M059J (cell line): ENCODE measurements around the gene GRIK4. TPM values are rescaled to one million over a fixed set of nuclear protein-coding genes. Genes with fewer than 3 reads are reported as not detected.
"Not testable (repeated sequence)": the region's sequence is repeated elsewhere in the genome, so short reads cannot be mapped to it uniquely, and the experiment has no call there.

Experiments
- DNase-seq: peaks from one replicate; pipeline ENCODE4 v3.0.0-alpha.2; 2012; ENCODE audit warnings: low read depth
- total RNA-seq: library from RNA; depleted of rRNA; stranded (reverse); fragments of >200 nt; shearing (Covaris generic); gene quantifications from 2 replicates; pipeline ENCODE4 v1.2.3, GENCODE V29; 2014

Gene GRIK4
- total RNA-seq, 1 experiment from 2014 or later: 0.07 TPM

DNA sequence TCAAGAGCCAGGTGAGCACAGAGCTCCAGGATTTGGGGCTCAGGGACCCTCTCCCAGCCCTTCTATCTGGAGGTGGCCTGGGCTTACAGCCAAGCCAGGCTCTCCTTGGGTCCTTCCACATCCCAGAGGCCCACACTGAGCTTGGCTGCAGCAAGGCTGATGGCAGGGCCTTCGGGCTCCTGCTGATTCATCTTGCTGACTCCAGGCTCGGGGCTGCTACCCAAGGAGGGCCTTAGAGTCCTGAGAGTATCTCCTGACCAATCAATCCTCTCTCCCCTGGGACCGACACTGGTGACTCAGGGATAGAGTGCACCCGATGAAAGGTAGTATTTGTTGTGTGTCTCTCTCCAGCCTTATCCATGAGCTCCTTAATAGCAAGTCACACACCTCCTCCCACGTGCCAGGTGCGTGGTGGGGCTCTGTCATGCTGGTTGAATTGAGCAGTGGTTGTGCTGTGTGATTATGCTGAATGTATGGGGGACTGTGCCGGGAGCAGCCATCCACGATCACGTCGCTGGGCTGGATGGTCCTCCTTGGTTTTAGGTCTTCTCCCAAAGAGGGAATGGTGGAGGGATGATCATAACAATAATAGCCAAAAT is 62.3 kb downstream of the GRIK4 start:
- DNase-seq: peak; percentile 31

DNA sequence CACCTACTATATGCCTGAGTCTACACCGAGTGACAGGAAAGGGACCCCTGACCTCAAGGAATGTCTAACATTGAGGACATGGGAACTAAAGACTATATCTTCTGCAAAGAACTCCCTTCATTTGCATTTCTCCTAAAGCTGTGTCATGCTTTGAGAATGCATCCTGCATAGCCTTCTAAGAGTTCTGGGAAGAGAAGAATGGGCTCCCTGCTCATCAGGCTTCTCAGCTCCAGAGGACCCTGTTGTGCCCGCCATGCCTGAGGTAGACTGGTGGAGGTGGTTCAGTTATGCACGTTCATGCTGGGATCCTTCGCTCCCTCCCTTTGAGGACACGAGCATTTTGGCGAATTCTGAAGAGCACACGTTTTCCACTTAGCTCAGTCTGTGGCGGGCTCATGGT is 63.3 kb downstream of the GRIK4 start:
- no peak for DNase-seq

DNA sequence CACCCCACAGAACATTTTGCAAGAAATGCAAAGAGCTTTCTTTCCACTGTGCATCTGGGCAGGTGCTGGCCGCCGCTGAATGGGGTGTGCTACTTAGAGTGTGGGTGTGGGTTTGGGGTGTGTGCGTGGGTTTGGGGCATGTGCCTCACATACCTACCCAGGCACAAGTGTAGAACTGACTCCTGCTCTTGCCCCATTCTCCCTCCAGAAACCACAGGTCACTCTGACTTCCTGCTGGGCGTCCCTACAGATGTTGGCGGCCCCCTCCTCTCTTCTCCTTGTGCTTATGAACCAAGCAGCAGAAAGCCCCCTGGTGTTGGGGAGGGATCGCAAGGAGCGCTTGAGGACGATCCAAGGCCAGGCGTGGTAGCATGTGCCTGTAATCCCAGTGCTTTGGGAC is 63.9 kb downstream of the GRIK4 start:
- DNase-seq: no peak

DNA sequence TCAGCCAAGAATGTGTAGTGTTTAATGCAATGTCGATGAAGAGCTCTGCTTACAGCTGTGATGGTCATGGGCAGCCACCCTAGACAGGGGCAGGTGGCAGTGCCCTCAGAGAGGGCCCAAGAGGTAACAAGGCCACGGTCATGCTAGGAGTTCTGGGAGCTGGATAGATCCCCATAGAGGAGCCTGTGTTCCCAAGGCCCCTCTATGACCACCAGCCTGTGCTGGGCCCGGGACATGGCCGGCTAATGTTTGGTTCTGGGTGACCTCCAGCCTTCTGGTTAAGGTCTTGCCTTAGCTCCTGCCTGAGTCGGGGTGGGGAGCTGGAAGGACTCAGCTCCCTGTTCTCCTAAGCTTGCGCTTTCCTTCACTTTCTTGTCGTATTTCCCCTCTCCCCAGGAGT is 65.1 kb downstream of the GRIK4 start:
- no peak for DNase-seq

DNA sequence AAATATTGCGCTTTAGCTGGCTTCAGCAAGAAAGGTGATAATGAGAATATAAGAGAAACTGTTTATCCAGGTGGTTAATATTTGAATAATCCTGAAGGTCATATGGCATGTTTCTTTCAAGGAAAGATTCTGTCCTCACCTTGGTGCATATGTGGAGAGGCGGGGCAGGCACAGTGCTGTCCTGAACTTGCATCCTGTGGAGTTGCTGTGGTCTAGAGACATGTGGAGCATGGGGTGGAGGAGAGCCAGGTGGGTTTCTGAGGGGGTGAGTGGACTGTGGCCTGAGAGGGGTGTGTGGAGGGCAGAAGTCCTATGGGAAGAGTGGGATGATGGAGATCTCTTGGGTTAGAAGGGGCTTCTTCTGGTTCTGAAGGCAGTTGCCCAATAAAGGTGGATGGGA is 65.5 kb downstream of the GRIK4 start:
- DNase-seq: no peak

DNA sequence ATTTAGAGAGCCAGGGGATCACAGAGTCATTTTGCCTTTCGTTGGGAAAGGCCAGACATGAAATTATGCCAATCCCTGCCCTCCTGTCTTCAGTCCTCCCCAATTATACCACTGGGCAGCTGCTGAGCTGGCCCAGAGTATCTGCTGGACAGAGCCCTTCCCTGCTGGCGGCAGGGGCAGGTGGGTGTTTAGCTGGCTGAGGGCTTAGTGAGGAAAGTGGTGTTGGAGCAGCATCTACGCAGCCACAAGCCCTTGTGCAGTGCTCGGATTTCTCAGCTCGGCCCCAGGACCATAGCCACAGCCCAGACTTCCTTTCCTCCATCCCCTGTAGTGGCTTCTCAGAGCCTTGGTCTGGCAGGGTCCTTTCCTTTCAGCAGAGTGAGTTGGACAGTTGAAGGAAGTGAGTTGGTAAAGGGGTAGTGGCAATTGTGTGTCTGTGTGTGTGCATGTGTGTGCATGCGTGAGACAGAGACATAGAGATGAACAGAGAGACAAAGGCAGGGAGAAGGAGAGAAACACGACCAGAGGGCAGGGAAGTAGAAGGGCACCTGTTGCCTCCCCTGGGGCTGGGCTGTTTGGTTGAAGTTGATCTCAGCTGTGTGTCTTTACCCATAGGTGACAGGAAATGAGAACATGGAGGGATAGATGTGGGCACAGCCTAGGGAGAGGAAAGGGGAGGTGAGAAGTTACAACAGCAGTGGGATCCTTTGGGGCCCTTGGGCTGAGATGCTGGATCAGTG is 66.2 kb downstream of the GRIK4 start:
- no peak for DNase-seq

DNA sequence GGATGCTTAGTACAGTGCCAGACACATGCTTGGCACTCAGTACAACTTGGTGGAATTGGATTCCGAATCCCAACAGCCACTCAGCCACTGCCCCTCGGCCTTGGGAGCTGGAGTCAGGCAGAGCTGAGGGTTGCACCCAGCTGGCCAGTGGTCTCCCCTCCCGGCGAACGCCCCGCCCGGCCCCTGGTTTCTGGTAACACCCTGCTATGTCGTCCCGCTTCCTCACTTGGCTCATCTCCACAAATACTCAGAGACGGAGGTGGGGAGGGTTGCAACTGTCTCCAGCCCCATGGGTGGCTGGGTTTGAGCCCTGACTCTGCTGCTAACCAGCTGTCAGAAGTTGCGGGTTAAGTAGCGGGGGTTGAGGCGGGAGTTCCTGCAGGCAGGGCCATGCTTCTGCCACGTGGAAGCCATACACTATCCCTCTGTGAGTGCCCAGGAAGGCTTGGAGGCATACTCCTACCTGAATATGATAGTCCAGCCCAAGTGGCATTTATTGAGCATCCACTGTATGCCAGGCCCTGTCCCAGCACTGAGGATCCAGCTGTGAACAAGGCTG is 67.1 kb downstream of the GRIK4 start:
- DNase-seq: no peak

DNA sequence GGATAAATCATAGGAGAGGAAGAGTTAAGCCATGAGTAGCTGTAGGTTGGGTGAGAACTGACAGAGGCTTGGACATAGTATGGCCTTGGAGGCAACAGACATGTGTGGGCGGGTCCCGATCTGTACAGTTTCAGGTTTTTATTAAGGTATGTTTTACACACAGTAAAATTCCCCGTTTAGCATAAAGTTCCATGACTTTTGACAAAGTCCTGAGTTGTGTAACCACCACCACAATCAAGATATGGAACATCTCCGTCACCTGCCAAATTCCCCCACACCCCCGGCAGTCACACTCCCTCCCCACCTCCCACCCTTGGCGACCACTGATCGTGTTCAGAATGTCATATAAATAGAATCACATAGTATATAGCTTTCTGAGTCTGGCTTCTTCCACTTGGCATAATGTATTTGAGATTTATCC is 68.1 kb downstream of the GRIK4 start:
- no peak for DNase-seq

DNA sequence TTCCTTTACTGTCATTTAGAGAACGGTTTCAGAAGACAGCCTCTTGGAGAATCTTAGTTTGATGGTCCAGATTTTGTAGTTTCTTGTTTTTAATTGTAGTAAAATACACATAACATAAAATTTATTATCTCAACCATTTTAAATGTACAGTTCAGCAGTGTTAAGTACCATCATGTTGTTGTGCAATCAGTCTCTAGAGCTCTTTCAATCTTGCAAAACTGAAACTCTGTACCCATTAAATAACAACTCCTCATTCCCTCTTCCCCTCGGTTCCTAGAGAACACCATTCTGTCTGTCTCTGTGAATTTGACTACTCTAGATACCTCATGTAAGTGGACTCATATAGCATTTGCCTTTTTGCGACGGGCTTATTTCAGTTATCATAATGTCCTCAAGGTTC is 69.8 kb downstream of the GRIK4 start:
- no peak for DNase-seq

DNA sequence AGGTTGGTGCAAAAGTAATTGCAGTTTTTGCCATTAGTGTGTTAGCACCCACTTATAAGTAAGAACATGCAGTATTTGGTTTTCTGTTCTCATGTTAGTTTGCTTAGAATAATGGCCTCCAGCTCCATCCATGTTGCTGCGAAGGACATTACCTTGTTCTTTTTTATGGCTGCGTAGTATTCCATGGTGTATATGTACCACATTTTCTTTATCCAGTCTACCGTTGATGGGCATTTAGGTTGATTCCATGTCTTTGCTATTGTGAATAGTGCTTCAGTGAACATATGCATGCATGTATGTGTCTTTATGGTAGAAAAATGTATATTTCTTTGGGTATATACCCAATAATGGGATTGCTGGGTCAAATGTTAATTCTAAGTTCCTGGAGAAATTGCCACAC is 71.0 kb downstream of the GRIK4 start:
- not testable (repeated sequence) for DNase-seq

DNA sequence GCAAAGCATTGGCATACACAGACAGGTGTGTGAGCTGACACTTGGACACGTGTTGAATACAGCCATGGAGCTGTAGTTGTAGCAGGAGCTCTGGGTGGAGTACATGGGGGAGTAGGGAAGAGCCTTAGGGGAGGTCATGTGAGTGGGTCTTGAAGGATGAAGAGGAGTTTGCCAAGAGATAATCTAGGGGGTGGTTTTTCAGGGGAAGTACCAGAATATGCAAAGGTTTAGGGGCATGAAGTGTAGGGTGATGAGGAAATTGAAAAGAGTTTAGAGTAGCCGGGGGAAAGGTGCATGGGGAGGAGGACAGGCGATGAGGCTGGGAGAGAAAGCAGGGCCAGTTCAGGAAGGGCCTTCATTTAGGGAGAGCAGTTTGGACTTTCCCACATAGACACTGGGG is 74.5 kb downstream of the GRIK4 start:
- DNase-seq: no peak

DNA sequence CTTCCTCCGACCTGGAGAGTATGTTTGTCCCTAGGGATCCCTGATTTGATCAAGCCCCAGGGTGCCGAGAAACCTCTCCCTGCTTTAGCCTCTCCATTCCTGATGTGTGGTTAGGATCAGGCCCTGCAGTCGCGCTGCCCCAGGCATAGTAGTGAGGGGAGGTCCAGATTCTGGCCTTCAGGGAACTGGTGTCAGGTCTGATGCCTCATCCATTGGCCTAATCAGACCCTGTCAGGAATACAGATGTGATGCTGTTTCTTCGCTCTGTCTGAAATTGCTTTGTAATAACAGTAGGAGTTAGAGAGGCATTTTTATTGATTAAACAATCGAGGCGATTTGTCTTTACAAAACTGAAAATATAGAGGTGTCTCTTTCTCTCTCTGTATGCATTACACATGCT is 75.2 kb downstream of the GRIK4 start:
- no peak for DNase-seq

DNA sequence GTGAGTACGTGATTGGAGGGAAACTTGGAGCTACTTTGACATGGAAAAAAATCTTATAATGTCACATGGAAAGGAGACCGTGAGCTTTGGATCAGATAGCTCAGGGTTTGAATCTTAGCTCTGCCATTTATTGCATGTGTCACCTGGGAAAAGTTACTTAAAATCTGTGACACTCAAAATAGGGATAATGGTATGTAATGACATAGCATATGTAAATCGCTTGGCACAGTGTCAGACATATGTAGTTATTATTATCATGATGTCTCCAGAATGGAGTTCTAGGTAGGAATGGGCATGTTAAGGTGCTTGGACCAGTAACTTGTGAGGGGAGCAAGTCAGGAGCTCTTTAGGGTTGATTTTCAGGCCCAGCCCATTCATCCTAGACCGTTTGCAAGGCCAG is 75.8 kb downstream of the GRIK4 start:
- DNase-seq: no peak

DNA sequence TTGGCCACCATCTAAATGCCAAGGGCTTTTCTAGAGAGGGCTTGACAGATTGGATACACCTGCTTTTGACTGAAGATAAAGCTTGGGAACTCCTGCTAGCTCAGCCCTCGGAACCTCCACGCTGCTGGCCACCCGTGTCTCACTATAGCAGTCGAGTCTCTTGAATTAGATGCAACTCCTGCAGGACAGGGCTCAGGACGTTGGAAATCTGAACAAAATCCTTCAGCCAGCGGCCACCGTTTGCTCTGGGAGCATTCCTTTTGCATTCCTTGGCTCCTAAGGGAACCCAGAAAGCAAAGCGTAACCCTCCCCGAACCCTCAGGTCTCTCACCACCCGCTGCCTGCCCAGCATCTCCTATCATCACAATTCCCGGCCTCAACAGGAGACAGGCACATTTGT is 77.8 kb downstream of the GRIK4 start:
- DNase-seq: no peak

DNA sequence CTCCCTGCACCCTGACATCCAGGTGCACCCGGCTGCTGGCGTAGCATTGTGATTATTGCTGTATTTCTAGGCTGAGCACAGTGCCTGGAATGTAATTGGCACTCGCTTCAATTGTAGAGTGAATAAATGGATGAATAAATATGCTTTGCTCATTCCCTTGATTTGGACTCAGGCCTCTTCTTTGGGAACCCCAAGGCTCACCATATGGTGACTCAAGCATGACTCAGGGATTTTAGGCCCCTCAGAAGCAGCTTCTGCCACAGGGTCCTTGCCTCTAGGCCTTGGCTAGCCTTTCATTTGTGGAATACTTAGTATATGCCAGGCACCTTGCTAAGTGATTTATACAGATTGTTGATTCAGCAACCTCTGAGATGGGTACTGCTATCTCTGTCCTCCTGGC is 78.9 kb downstream of the GRIK4 start:
- peak; percentile 36 for DNase-seq

DNA sequence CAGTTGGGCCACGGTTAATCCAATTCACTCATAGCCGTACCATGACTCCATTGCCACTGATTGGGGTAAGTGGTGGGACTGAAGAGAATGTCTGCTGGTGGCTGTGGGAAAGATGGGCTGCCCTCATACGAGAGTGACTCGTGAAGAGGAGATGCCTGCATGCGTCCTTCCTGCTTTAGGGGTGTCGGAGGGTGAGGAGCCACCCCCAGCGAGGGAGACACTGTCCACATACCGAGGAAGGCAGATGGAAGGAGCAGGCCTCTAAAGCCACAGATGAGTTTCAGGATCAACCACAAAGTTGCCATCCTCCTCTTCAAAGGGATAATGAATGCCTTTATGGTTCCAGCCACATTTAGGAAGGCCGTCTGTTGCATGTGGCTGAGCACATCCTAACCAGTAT is 83.2 kb downstream of the GRIK4 start:
- no peak for DNase-seq

DNA sequence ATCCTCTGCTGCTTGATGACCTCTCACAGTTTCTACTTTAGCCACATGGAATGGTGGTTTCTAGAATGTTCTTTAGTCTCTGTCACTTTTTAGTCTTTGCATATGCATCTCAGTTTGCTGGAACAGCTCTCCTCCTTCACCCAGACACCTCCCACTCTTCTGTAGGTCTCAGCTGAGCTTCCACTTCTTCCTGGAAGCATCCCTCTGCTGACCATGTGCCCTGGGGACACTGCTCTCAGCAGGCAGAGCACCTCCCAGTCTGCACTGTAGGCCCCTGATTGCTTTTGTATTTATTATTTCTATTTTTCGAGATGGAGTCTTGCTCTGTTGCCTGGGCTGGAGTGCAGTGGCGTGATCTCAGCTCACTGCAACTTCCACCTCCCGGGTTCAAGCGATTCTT is 84.0 kb downstream of the GRIK4 start:
- no peak for DNase-seq

DNA sequence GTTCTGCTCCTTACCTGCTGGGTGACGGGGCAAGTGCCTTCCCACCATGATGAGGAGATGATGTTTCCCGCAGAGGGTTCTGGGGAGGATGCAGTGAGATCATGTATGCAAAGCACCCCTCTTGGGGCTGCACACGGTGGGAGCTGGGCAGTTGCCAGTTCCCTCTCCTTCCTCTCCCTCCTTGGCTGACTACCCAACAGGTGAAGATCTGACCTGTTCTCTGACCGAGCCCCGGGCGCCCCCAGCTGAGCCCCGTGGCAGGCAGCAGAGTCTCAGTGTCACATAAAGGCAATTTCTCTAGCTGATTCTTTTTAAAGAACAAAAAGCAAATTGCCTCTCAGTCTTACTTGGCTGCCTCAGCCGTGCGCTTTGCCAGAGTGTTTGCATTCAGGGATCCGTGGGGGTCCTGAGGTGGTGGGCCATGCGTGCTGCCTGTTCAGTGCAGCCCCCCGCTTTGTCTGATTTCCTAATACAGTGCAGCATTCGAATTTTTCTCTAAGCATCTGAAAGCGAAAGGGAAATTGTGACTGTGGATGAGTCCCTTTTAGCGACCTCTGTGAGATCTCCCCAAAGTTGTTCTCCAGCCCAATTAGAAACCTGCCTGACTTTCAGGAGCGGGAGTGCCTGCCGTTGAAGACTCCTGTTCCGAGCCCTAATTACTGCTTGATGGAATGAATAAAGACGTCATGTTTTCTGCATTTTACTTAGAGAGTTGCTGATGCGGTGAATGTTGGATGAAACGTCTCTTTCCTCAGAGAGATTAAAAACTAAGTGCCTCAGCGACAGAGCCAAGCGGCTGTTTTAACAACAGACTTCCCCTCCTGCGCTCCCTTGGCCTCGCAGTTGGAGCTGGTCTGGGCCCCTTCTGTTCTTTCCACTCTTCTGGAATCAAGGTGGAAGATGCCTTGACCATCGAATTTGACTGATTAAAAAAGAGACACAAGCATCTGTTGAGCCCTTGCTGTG is 86.0 kb downstream of the GRIK4 start:
- DNase-seq: no peak

DNA sequence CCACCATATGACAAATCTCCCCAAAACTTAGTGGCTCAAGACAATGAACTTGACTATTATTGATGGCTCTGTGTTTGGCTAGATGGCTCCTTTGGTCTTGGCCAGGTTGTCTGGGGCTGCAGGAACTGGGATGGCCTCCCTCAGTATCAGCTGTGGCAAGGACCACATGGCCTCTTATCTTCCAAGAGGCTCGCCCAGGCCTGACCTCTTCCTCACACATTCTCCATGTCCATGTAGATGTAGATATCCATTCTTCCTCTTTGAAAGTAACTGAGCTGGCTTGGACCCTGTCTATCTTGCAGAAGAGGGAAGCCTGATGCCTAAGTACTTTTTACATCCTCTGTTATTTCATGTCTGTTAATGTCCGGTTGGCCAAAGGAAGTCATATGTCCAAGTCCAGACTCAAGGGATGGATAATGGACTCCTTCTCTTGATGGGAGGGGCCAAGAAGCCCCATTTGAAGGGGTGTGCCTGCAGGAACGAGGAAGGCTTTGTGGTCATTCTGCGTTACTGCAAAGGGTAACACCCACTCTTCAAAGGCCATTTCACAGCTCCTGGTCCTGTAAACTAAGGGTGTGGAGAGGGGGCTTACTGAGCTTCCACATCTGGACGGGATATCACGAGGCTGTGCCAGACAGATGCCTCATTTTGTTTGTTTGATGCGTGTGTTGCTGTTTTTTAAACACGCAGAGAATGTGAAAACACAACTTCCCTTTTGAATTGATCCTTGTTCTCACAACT is 87.1 kb downstream of the GRIK4 start:
- DNase-seq: no peak

DNA sequence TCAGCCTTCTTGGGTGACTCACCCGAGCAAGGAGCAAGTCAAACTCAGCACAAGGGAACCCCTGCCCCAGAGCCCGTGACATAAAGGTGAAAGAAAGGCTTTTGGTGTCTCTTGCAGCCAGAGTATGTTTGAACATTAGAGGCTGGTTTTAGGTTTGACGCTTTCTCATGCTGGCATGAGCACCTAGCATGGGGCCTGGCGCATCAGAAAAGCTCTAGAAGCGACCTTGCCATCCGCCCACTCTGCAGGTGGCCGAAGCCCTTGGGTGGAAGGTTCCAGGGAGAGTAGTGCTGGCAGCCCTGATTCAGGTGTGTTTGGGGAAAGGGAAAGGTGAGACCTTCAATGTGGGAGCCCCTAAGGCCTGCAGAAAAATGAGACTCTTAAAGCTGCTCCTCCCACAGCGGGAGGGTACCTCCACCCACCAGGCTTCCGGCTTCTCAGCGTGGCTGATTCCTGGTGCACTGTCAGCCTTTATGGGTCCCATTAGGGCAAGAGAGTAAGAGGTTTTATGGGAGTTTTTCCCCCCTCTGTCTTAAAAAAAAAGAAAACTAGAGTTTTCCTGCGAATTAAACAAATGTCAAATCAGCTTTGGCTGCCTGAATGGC is 88.4 kb downstream of the GRIK4 start:
- no peak for DNase-seq

DNA sequence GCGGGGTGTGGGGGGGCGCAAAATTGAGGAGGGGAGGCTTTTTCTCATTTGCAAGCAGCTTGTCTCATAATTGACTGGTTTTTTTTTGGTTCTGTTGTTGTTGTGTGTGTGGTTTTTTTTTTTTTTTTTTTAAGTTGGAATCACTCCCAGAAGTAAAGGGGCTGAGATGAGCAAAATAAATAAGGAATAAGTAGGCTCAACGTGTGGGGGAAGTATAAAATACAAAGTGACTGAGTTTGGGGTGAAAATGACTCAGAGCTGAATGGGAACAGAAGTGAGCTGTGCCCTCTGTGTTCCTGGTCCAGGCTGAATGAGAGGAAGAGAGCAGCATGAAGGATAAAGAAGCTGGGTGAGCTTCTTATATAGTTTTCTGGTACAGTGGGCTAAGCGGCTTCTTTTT is 90.0 kb downstream of the GRIK4 start:
- DNase-seq: peak; percentile 74
